Calu3 (cell line): ENCODE results near the gene CNTN5. TPM values are rescaled to one million over a fixed set of nuclear protein-coding genes. Genes with fewer than 3 reads are reported as not detected.

Experiments used
- BruUV-seq: library from RNA; stranded (reverse); fragments of 400-500 nt; replicated peaks from 2 replicates; lab custom pipeline; 2021; lab: Mats Ljungman, UMichigan
- CTCF ChIA-PET: fragments of 300-600 bp; sonication (Branson Sonifier 250); formaldehyde crosslinking; loops from one replicate; lab custom pipeline; 2022; ENCODE audit warnings: antibody characterized with exemption; lab: Charles Lee
- DNase-seq: peaks from one replicate; pipeline ENCODE4 v3.0.0; 2022
- H3K27ac Mint-ChIP-seq: one replicate; pipeline ENCODE4 v1.8.0; 2022; ENCODE audit warnings: mixed read lengths; ENCODE audit not compliant: unreplicated experiment
- H3K27me3 Mint-ChIP-seq: one replicate; pipeline ENCODE4 v1.8.0; 2022; ENCODE audit warnings: mixed read lengths; ENCODE audit not compliant: unreplicated experiment
- H3K36me3 Mint-ChIP-seq: one replicate; pipeline ENCODE4 v1.8.0; 2022; ENCODE audit warnings: mild to moderate bottlenecking, moderate library complexity, mixed read lengths; ENCODE audit not compliant: insufficient read depth, unreplicated experiment
- H3K4me1 Mint-ChIP-seq: one replicate; pipeline ENCODE4 v1.8.0; 2022; ENCODE audit warnings: mild to moderate bottlenecking, low read depth, mixed read lengths; ENCODE audit not compliant: unreplicated experiment
- H3K4me3 Mint-ChIP-seq: one replicate; pipeline ENCODE4 v1.8.0; 2022; ENCODE audit warnings: mild to moderate bottlenecking, low read depth, moderate library complexity, mixed read lengths; ENCODE audit not compliant: unreplicated experiment
- H3K9me3 Mint-ChIP-seq: one replicate; pipeline ENCODE4 v1.8.0; 2022; ENCODE audit warnings: low read depth, mixed read lengths; ENCODE audit not compliant: unreplicated experiment
- CTCF ChIP-seq: fragments of 200-600 bp; IDR thresholded peaks from one replicate; pipeline ENCODE4 v1.8.0; 2022; ENCODE audit warnings: antibody characterized with exemption; ENCODE audit not compliant: unreplicated experiment
- intact Hi-C: fragments of 100-400 bp; cut with micrococcal nuclease; formaldehyde crosslinking; loops from one replicate; pipeline ENCODE4 v1.10.0; 2022; ENCODE audit not compliant: unreplicated experiment
- total RNA-seq: library from RNA; stranded (reverse); gene quantifications from 2 replicates; pipeline ENCODE4 v1.2.3, GENCODE V29; 2022

The CNTN5 gene
- total RNA-seq, 1 experiment from 2014 or later, result not detected

GRCh38 chr11:99142237-99142636 lies 121.5 kb downstream of the CNTN5 start:
- no peaks in the 10 kb centered on the region for H3K4me1 Mint-ChIP-seq
- TF ChIP-seq CTCF, result no peak
- H3K4me3 Mint-ChIP-seq, result no peak overlapping the region
- no peak for DNase-seq
- no peaks in the 10 kb centered on the region for H3K36me3 Mint-ChIP-seq
- H3K27me3 Mint-ChIP-seq, result no peaks in the 10 kb centered on the region
- intact Hi-C loops, result no loop called here
- CTCF ChIA-PET, result no interaction called here
- no peaks in the 10 kb centered on the region for H3K9me3 Mint-ChIP-seq
- no TSS peak for BruUV-seq
- H3K27ac Mint-ChIP-seq, result no peak overlapping the region

- Mint-ChIP-seq H3K27ac (no peak overlapping the region), H3K36me3 (no peaks in the 10 kb centered on the region), H3K27me3 (no peaks in the 10 kb centered on the region), H3K9me3 (no peaks in the 10 kb centered on the region), H3K4me1 (no peaks in the 10 kb centered on the region), H3K4me3 (no peak overlapping the region)
- CTCF ChIA-PET, result interaction anchor here (0.5 kb wide), 1 partner anchor 166 kb away, joined by 3 read pairs; no protein-coding TSS in a partner anchor
- BruUV-seq, result no TSS peak
- TF ChIP-seq CTCF, result no peak
- no peak for DNase-seq
- intact Hi-C loops, result no loop called here
Measured at GRCh38 chr11:99148352-99148751, 127.6 kb downstream of the CNTN5 start.

- no peak overlapping the region for H3K27ac Mint-ChIP-seq
- TF ChIP-seq CTCF, result no peak
- no peaks in the 10 kb centered on the region for H3K9me3 Mint-ChIP-seq
- no peaks in the 10 kb centered on the region for H3K27me3 Mint-ChIP-seq
- no peaks in the 10 kb centered on the region for H3K36me3 Mint-ChIP-seq
- no peak for DNase-seq
- H3K4me1 Mint-ChIP-seq, result no peaks in the 10 kb centered on the region
- no TSS peak for BruUV-seq
- CTCF ChIA-PET, result no interaction called here
- intact Hi-C loops, result no loop called here
- H3K4me3 Mint-ChIP-seq, result no peak overlapping the region
Measured at GRCh38 chr11:99154277-99154676, 133.5 kb downstream of the CNTN5 start.

- CTCF ChIA-PET, result no interaction called here
- no peak for DNase-seq
- no TSS peak for BruUV-seq
- TF ChIP-seq CTCF, result no peak
- intact Hi-C loops, result no loop called here
- no peak overlapping the region for H3K4me3 Mint-ChIP-seq
- no peaks in the 10 kb centered on the region for H3K9me3 Mint-ChIP-seq
- H3K36me3 Mint-ChIP-seq, result no peaks in the 10 kb centered on the region
- H3K27ac Mint-ChIP-seq, result no peak overlapping the region
- no peaks in the 10 kb centered on the region for H3K27me3 Mint-ChIP-seq
- no peaks in the 10 kb centered on the region for H3K4me1 Mint-ChIP-seq
Measured at GRCh38 chr11:99160447-99160846, 139.7 kb downstream of the CNTN5 start.

- no peak overlapping the region for H3K4me3 Mint-ChIP-seq
Measured at GRCh38 chr11:99162819-99163218, 142.1 kb downstream of the CNTN5 start.

More at GRCh38 chr11:99162819-99163218, 142.1 kb downstream of the CNTN5 start:
- DNase-seq, result no peak
- H3K27ac Mint-ChIP-seq, result no peak overlapping the region
- H3K4me1 Mint-ChIP-seq, result no peaks in the 10 kb centered on the region
- no peaks in the 10 kb centered on the region for H3K27me3 Mint-ChIP-seq
- CTCF ChIA-PET, result no interaction called here
- no peak for TF ChIP-seq CTCF
- no peaks in the 10 kb centered on the region for H3K9me3 Mint-ChIP-seq
- BruUV-seq, result no TSS peak
- intact Hi-C loops, result no loop called here
- no peaks in the 10 kb centered on the region for H3K36me3 Mint-ChIP-seq
